ENCODE data around the gene HACL1. TPM values are rescaled to one million over a fixed set of nuclear protein-coding genes. Genes with fewer than 3 reads are reported as not detected.
A peak's percentile ranks its signal among the peaks of the same experiment; 100 is the strongest.

Gene HACL1
- total and polyA plus RNA-seq, 10 of the 15 experiments (the other 5 are each of a cell fraction or from before 2014, with no cell fraction given), result 19.4 to 48.7 (median 30.1) TPM

- no peaks in the 10 kb centered on the region for H4K20me1 ChIP-seq (ENCODE audit: control insufficient read depth, insufficient read depth)
- DNase-seq (ENCODE audit: low read depth, low spot score) (no peak), FAIRE-seq (no peak), ATAC-seq (peak; percentile 57)
- ChIA-PET SMC1A (ENCODE audit: uncharacterized antibody, unreplicated experiment) (interaction anchor here (0.9 to 6.7 kb wide), 11 partner anchors 10 to 167 kb away, joined by 3 to 61 read pairs (median 5); no protein-coding TSS in a partner anchor), CTCF (interaction anchor here (1.1 to 5.2 kb wide), 6 partner anchors 9 to 164 kb away, joined by 5 to 35 read pairs (median 7); no protein-coding TSS in a partner anchor), RAD21 (ENCODE audit: unreplicated experiment) (interaction anchor here (0.8 to 3.5 kb wide), 11 partner anchors 8 to 167 kb away, joined by 3 to 22 read pairs (median 5); no protein-coding TSS in a partner anchor), POLR2A (interaction anchor here (1.3 to 1.9 kb wide), 4 partner anchors 11 to 159 kb away, joined by 3 to 8 read pairs (median 6); no protein-coding TSS in a partner anchor)
- 53% methylated on average over 13 of the region's 13 CpGs for WGBS (ENCODE audit: insufficient coverage, insufficient replicate concordance, low lambda C conversion rate, missing lambda C conversion rate)
- no peaks in the 10 kb centered on the region for H3K79me2 ChIP-seq (ENCODE audit: control insufficient read depth, insufficient read depth, low read length)
- no peak overlapping the region for H3K4me3 ChIP-seq
- H2AFZ ChIP-seq (ENCODE audit: control insufficient read depth, low read depth, low read length), result no peak overlapping the region
- H3K36me3 ChIP-seq (ENCODE audit: control insufficient read depth in 2 of 2, insufficient read depth in 2 of 2, low read length in 1 of 2), result no peaks in the 10 kb centered on the region; a peak in 1 of 4 replicates
- H3K4me1 ChIP-seq (ENCODE audit: control insufficient read depth, insufficient read depth, low read length), result peaks cover 38% of the 10 kb centered on the region
- peaks cover 7% of the 10 kb centered on the region; the same call in 2 of the 3 replicates for H3K9me3 ChIP-seq (replicated peaks; ENCODE audit: control insufficient read depth, insufficient read depth, low read length)
- no peak overlapping the region for H3K9ac ChIP-seq (ENCODE audit: control insufficient read depth, insufficient read depth, low read length)
- intact Hi-C loops (cut with micrococcal nuclease; ENCODE audit: unreplicated experiment), result loop anchor here (1.0 to 10.0 kb wide), 2 partner anchors 158 to 868 kb away; partner anchors contain the start of gene RFTN1
- peak overlapping the region; percentile 85 for H3K4me2 ChIP-seq (ENCODE audit: control insufficient read depth, insufficient read depth)
- TF ChIP-seq PAX8 (IDR thresholded peaks at IDR 0.05), result no peak
- no peak for TF ChIP-seq HDAC6 (IDR thresholded peaks at IDR 0.05; ENCODE audit: unreplicated experiment)
- TF ChIP-seq ZBTB33 (IDR thresholded peaks at IDR 0.05), result no peak
- TF ChIP-seq EED (IDR thresholded peaks at IDR 0.05; ENCODE audit: low read depth), result no peak
- no peak for TF ChIP-seq SP1 (IDR thresholded peaks at IDR 0.05; ENCODE audit: low read depth, low read length)
- in situ Hi-C loops (cut with MboI), result no loop called here
- no TSS peak for BruUV-seq (replicated peaks)
- H3K27ac ChIP-seq (ENCODE audit: control insufficient read depth, insufficient read depth), result peak overlapping the region; percentile 81
- H3K27me3 ChIP-seq (replicated peaks in 1 of 2; ENCODE audit: control insufficient read depth in 2 of 2, insufficient read depth in 2 of 2, low read length in 1 of 2), result no peaks in the 10 kb centered on the region
Observed at GRCh38 chr3:15646851-15647511, 45.6 kb upstream of the HACL1 start.

All from GM12878 (cell line).